Stimulated activated CD4-positive, alpha-beta T cell treated with anti-CD3 and anti-CD28 coated beads, TNF-alpha, amount 100 ng/mL, for 24 hours (primary cell): ENCODE results near the gene CNNM4.
A peak's percentile ranks its signal among the peaks of the same experiment; 100 is the strongest.
"Not testable (repeated sequence)": the region's sequence is repeated elsewhere in the genome, so short reads cannot be mapped to it uniquely, and the experiment has no call there.

Source experiments
- DNase-seq, 3 experiments: peaks; one replicate each; pipeline ENCODE4 v3.0.0-alpha.2; 2020; ENCODE audit warnings: low read depth in 3 of 3

CNNM4 gene

DNA sequence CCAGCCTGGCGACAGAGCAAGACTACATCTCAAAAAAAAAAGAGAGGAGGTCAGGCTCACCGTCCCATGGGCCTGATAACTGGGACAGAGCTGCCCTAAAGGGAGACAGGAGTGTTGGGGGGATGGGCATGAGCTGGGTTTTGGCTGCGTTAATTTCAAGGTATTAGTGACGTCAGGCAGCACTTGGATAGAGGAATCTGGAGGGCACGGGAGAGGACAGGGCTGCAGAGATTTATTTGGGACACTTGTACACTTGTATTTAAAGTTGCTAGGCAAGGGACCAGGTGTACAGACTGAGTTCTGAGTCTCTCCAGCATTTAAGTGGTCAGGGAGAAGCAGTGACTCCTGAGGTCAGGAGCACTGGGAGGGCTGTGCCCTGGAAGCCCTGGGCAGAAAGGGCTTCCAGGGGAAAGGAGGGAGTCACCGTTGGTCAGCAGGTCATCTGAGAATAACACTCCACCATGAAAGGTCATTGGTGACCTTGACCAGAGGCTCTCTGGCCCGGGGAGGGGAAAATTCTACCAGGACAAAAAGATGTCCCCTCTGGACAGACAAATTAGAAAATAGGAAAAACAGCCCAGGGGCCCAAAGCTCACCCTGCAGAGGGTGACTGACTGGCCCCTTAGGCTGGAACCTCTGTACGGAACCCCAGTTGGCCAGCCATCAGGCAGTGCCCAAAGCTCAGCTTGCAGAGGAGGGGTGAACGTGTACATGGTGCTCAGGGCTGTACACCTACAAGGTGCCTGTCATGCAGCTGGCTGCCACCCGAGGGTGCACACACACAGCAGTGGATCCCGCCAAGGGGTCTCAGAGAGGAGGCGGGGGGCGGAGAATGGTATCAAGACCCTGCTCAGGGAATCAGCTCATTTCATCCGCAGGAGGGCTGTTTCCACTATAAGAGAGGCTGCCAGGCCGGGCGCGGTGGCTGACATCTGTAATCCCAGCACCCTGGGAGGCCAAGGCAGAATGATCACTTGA lies 32.4 kb downstream of the CNNM4 start:
- DNase-seq, result no peak

DNA sequence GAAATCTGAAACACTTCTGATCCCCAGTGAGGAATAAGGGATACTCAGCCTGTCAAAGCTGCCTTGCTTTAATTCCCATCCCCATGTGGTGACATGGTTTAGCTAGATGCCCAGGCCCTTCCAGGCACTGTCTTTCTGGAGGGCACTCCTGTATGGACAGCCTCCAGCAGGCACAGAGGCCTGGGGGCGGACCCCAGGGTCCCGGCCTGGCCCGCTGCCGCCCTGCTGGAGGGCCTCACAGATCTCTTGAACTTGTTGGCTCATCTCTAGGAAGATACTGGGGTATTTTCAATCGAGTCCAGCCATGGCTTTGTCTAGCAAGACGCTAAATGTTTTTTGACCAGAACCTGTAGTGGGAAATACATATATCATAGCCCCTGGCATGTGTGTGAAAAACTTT lies 34.4 kb downstream of the CNNM4 start:
- DNase-seq, result no peak

- not testable (repeated sequence) for DNase-seq
These were observed 35.8 kb downstream of the CNNM4 start for GRCh38 chr2:96796497-96796896.

DNA sequence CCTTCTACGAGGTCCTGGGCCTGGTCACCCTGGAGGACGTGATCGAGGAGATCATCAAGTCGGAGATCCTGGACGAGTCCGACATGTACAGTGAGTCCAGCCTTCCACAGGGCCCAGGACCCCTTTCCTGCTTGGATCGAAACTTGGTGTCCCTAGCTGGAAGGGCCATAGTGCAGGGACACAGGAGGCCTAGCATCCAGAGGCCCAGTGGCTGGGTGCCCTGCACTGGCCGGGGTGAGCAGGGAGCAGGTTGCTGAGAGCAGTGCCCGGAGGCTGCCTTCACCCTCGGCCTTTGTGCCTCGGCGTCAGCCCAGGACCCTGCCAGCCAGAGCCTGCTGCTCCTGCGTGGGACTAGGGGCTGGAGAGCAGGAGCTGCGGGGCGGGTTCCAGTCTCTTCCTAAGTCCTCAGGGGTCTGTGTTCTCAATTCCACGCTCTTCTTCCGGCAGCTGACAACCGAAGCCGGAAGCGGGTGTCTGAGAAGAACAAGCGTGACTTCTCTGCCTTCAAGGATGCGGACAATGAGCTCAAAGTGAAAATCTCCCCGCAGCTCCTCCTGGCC lies 36.4 kb downstream of the CNNM4 start:
- DNase-seq, result no peak

DNA sequence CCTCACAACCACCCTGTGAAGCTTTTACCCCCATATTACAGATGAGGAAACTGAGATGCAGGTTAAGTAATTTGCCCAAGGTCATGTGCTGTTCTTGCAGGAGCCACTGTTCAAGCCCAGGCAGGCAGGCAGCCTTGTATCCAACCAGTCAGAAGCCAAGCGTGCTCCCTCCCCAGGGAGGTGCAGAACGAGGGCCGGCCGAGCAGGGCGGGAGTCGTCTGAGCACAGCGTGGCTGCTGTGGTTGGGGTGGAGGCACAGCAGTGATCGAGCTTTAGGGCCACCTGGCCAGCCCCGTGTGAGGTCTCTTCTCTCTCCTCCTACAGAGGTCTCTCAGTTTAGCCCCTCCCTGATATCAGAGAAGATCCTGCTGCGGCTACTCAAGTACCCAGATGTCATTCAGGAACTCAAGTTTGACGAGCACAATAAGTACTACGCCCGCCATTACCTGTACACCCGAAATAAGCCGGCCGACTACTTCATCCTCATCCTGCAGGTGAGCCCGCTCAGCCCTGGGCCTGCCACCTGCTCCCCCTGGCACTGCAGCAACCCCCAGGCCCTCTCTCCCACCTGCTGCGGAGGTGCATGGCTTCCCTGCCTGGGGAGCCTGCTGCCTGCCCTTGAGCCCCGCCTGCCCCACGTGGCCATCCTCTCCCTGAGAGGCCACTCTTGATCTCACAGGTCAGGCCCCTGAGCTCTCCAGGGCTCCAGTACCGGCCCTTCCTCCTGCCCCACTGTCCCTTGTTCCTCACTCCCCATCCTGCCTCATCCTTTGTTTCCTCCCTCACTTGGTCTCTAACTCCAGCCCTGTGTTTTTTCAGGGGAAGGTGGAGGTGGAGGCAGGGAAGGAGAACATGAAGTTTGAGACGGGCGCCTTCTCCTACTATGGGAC lies 38.3 kb downstream of the CNNM4 start:
- DNase-seq, result no peak

DNA sequence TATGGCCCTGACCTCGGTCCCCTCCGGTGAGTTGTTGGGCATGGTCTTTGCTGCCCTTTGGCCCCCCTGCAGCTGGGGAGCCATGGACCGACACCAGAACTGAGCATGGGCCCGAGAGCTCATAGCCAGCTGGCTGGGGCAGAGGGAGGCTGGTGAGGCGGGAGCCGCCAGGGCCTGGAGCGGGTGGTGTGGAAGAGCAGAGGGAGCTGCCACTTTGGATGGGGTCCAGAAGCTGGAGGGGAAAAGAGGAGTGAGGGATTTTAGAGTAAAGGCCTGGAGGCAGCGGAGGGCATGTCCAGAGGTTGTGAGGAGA lies 38.9 kb downstream of the CNNM4 start:
- DNase-seq, result no peak

- DNase-seq, result no peak
These were observed 39.6 kb downstream of the CNNM4 start for GRCh38 chr2:96800061-96801004.

DNA sequence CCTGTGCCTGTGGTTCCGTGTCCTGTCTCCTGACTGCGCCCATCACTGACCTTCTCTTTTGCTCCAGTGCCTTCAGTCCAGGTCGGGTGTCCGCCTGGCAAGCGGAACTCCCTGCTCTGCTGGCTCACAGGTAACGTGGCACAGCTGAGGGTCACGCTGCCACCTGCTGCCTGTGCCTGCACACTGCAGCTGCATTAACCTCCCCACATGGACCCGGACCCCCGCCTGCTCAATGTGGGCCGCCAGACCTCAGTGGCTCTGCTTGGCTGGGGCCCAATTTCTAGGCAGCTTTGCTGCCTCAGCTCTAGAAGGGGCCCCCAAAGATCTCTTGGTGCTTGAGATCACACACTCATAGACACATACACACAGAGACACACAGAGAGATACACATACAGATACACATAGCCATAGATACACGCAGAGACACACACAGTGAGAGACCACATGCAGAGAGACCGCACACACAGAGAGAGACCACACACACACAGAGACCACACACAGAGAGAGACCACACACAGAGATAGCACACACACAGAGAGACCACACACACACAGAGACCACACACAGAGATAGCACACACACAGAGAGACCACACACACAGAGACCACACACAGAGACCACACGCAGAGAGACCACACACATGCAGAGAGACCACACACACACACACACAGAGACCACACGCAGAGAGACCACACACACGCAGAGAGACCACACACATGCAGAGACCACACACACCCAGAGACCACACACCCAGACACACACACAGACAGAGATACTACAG lies 40.5 kb downstream of the CNNM4 start:
- peak; percentile 51 to 77 (median 56) for DNase-seq

- DNase-seq, result peak in 2 of 3 experiments; percentile 17 to 53
These were observed 41.3 kb downstream of the CNNM4 start for GRCh38 chr2:96801786-96802595.

- DNase-seq, result no peak
These were observed 42.0 kb downstream of the CNNM4 start for GRCh38 chr2:96802721-96803120.

GRCh38 chr2:96804986-96805385 lies 44.3 kb downstream of the CNNM4 start:
- no peak for DNase-seq

DNA sequence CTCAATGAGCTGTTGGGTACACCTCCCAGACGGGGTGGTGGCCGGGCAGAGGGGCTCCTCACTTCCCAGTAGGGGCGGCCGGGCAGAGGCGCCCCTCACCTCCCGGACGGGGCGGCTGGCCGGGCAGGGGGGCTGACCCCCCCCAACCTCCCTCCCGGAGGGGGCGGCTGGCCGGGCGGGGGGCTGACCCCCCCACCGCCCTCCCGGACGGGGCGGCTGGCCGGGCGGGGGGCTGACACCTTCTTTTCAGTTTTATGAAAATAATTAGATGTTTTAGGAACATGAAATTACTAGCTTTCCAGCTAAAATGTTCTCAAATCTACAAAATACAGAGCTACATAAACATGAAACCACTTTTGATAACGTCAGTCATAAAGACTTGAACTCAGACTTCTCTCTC lies 45.2 kb downstream of the CNNM4 start:
- not testable (repeated sequence) for DNase-seq

DNA sequence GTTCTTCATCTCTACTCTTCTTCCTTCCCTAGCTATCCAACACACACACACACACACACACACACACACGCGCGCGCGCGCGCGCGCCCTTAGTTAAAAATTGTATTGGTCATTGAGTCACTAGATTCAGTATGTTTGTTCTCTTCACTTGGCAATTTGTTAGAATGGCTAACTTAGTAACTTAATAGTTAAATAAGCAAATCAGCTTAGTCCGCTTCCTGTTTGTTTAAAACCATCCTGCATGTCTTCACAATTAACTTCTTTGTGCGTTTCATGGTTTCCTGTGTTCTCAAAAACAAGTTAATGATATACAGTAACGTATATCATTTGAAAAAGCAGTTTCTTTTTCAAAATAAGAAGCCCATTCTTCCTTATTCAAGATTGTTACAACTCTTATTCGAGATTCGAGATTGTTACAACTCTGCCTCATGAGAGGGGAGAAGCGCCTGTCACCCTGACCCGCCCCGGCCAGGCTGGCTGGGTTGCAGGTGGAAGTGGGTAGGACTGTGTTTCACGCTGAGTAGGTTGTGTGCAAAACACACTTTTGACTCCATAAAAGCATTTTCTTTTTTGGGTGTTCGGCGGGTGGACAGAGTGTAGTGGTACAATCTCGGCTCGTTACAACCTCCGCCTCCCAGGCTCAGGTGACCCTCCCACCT lies 45.9 kb downstream of the CNNM4 start:
- no peak for DNase-seq

GRCh38 chr2:96807127-96807471 lies 46.4 kb downstream of the CNNM4 start:
- no peak for DNase-seq

DNA sequence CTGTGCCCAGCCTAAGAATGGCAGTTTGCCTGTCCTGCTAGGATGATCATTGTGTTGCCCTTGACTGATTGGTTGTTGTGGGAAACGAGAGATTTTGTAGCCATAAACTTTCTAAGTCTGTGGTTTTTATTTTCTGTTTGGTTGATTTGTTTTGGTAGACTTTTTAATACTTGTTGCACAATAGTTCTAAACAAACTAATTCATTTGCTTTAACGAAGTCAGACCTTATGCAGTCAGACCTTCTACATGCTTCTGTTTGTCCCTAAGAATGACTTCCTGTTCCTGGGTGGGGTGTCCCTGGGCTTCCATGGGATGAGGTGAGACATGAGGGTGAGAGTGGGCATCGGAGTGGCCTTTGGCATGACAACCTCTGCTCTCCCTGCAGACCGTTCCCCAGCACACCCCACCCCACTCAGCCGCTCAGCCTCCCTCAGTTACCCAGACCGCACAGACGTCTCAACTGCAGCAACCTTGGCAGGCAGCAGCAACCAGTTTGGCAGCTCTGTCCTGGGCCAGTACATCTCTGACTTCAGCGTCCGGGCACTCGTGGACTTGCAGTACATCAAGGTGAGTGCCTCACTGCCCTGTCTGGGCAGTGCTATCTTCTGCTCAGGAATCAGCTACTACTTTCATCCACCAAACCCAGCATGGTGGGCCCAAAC lies 47.6 kb downstream of the CNNM4 start:
- DNase-seq, result no peak

- DNase-seq, result no peak
These were observed 48.6 kb downstream of the CNNM4 start for GRCh38 chr2:96809216-96809882.

DNA sequence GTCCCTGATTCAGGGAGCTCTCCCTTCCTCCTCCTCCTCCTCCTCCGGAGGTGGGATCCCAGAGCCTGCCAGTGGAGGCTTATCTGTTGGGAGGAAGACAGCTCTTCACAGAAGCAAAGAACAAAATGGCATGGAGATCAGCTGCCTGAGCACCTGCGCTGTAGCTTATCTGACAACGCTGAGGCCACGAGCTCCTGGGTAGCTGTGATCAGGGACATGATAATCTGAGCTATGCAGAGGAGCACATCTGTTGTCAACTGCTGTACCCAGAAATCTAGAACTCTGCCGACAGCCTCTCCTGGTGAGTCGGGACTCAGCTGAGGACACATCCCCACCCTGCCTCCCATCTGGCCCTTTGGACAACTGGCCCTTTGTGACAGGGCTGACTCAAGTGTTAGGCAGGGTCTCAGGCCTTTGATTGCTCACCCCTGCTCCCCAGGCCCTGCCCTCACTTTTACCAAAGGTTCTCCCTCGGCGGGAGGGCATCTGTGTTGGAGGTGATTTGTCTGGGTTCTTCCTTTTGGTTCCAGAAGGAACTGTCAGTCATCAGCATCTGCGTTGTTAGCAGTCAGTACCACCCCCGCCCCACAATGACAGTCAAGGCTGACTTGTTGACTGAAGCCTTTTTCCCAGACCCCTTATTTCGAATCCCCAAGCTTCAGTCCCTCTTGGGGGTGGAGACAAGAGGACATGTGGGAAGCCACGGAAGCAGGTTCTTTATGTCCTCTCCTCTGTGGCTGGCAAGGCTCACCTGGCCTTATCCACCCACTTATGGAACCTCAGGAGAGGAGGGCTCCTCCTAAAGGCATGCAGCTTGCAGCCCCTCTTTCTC lies 49.5 kb downstream of the CNNM4 start:
- DNase-seq, result no peak
